HEK293 (cell line): ENCODE results near the gene PKLR.
A peak's percentile ranks its signal among the peaks of the same experiment; 100 is the strongest.

Experiments used
- ZNF121 ChIP-seq: fragments of 450-650 bp; formaldehyde crosslinking; IDR thresholded peaks from 2 replicates; pipeline ENCODE4 v1.5.1; 2016; ENCODE audit warnings: missing biosample characterization, missing genetic modification characterization
- ZNF184 ChIP-seq: fragments of 450-650 bp; IDR thresholded peaks from 2 replicates; pipeline ENCODE4 v1.5.1; 2018; ENCODE audit warnings: missing biosample characterization, mild to moderate bottlenecking, missing genetic modification characterization
- ZNF521 ChIP-seq: fragments of 450-650 bp; formaldehyde crosslinking; IDR thresholded peaks from 2 replicates; pipeline ENCODE4 v1.5.1; 2017; ENCODE audit warnings: missing biosample characterization, mild to moderate bottlenecking, missing genetic modification characterization
- ZNF549 ChIP-seq: fragments of 450-650 bp; IDR thresholded peaks from 2 replicates; pipeline ENCODE4 v1.5.1; 2018; ENCODE audit warnings: missing biosample characterization, missing genetic modification characterization, mild to moderate bottlenecking, inconsistent platforms, moderate library complexity
- TF ChIP-seq, protein P1 (sequence below): fragments of 450-650 bp; formaldehyde crosslinking; IDR thresholded peaks from 2 replicates; pipeline ENCODE4 v1.5.1; 2016; ENCODE audit warnings: missing biosample characterization, missing genetic modification characterization
- TF ChIP-seq, protein P2 (sequence below): fragments of 450-650 bp; formaldehyde crosslinking; IDR thresholded peaks from 2 replicates; pipeline ENCODE4 v1.5.1; 2016; ENCODE audit warnings: missing biosample characterization, missing genetic modification characterization

- TF ChIP-seq, protein P1, sequence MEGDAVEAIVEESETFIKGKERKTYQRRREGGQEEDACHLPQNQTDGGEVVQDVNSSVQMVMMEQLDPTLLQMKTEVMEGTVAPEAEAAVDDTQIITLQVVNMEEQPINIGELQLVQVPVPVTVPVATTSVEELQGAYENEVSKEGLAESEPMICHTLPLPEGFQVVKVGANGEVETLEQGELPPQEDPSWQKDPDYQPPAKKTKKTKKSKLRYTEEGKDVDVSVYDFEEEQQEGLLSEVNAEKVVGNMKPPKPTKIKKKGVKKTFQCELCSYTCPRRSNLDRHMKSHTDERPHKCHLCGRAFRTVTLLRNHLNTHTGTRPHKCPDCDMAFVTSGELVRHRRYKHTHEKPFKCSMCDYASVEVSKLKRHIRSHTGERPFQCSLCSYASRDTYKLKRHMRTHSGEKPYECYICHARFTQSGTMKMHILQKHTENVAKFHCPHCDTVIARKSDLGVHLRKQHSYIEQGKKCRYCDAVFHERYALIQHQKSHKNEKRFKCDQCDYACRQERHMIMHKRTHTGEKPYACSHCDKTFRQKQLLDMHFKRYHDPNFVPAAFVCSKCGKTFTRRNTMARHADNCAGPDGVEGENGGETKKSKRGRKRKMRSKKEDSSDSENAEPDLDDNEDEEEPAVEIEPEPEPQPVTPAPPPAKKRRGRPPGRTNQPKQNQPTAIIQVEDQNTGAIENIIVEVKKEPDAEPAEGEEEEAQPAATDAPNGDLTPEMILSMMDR (tag by site-specific recombination) = peak; percentile 46; the same call in 1 of the 2 replicates
- TF ChIP-seq ZNF521 (no peak), ZNF121 (tag by site-specific recombination) (no peak), ZNF184 (tag by site-specific recombination) (no peak), ZNF549 (tag by site-specific recombination) (no peak)
- TF ChIP-seq, protein P2, sequence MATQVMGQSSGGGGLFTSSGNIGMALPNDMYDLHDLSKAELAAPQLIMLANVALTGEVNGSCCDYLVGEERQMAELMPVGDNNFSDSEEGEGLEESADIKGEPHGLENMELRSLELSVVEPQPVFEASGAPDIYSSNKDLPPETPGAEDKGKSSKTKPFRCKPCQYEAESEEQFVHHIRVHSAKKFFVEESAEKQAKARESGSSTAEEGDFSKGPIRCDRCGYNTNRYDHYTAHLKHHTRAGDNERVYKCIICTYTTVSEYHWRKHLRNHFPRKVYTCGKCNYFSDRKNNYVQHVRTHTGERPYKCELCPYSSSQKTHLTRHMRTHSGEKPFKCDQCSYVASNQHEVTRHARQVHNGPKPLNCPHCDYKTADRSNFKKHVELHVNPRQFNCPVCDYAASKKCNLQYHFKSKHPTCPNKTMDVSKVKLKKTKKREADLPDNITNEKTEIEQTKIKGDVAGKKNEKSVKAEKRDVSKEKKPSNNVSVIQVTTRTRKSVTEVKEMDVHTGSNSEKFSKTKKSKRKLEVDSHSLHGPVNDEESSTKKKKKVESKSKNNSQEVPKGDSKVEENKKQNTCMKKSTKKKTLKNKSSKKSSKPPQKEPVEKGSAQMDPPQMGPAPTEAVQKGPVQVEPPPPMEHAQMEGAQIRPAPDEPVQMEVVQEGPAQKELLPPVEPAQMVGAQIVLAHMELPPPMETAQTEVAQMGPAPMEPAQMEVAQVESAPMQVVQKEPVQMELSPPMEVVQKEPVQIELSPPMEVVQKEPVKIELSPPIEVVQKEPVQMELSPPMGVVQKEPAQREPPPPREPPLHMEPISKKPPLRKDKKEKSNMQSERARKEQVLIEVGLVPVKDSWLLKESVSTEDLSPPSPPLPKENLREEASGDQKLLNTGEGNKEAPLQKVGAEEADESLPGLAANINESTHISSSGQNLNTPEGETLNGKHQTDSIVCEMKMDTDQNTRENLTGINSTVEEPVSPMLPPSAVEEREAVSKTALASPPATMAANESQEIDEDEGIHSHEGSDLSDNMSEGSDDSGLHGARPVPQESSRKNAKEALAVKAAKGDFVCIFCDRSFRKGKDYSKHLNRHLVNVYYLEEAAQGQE (tag by site-specific recombination) = no peak
Observed at GRCh38 chr1:155309423-155310021, 8.3 kb upstream of the PKLR start.
